Right lobe of liver (tissue), 4 donors: ENCODE results near the gene LEKR1.

Experiments
- POLR2A ChIP-seq: fragments of 450-650 bp; IDR thresholded peaks from one replicate; pipeline ENCODE4 v1.6.1; 2017; ENCODE audit warnings: antibody characterized with exemption, mild to moderate bottlenecking
- TF ChIP-seq, protein P1 (sequence below), 4 donors: fragments of 200-600 bp in 3 of 4; fragments of 450-650 bp in 1 of 4; IDR thresholded peaks; one replicate each; pipeline versions ENCODE4 v1.5.1 to v1.8.0; 2016 to 2022; ENCODE audit warnings: antibody characterized with exemption in 4 of 4, mild to moderate bottlenecking in 2 of 4
- donor health status: DM: no; HTN: no; CAD: no.
- donor health status: DM: no; HTN: no; CAD: no.
- donor health status: DM: no; HTN: yes; CAD: no.

DNA sequence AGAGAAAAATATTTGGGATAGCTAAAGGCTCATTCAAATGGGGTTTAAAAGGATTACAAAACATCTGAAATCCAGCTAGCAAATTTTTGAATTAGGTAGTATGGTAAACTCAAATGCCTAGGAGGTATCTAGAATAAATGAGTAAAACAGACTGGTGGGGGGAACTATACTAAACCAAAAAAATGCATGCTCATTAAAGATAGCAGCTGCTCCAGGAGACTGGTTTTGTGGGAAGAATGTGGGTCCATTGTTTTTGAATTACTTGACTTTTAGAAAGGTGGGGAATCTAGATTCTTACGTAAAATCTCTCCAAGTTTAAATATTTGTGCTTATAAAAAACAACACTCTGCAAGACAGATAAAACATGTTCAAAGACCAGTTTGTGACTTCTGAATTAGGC lies 73.8 kb downstream of the LEKR1 start:
- TF ChIP-seq, protein P1, sequence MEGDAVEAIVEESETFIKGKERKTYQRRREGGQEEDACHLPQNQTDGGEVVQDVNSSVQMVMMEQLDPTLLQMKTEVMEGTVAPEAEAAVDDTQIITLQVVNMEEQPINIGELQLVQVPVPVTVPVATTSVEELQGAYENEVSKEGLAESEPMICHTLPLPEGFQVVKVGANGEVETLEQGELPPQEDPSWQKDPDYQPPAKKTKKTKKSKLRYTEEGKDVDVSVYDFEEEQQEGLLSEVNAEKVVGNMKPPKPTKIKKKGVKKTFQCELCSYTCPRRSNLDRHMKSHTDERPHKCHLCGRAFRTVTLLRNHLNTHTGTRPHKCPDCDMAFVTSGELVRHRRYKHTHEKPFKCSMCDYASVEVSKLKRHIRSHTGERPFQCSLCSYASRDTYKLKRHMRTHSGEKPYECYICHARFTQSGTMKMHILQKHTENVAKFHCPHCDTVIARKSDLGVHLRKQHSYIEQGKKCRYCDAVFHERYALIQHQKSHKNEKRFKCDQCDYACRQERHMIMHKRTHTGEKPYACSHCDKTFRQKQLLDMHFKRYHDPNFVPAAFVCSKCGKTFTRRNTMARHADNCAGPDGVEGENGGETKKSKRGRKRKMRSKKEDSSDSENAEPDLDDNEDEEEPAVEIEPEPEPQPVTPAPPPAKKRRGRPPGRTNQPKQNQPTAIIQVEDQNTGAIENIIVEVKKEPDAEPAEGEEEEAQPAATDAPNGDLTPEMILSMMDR (IDR thresholded peaks at IDR 0.05) = no peak
- TF ChIP-seq POLR2A = no peak
